GM12872 (cell line): ENCODE results near the gene NFXL1.

ENCODE experiments used
- TF ChIP-seq, protein P1 (sequence below): IDR thresholded peaks from 3 replicates; pipeline ENCODE4 v1.5.1; 2011; ENCODE audit warnings: low read depth, mild to moderate bottlenecking, low read length, moderate library complexity; ENCODE audit not compliant: insufficient read depth

NFXL1 gene

DNA sequence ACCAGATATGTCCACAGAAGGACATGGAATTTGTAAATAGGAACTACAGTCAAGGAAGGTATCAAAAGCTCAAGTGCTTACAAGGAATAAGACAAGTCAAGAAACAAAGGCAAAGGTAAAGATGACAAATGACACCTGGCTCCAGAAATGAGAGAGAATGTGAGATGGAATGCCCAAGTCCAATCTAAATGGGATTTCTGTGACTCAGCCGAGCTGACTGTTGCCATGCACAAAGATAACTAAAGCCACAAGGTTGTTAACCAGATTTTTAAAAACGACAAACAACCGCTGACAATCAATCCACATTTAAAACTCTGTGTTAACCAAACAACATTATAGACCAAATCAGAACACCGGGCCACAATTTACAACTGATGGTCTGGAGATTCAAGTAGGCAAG is 1.1 kb downstream of the NFXL1 start:
- TF ChIP-seq, protein P1, sequence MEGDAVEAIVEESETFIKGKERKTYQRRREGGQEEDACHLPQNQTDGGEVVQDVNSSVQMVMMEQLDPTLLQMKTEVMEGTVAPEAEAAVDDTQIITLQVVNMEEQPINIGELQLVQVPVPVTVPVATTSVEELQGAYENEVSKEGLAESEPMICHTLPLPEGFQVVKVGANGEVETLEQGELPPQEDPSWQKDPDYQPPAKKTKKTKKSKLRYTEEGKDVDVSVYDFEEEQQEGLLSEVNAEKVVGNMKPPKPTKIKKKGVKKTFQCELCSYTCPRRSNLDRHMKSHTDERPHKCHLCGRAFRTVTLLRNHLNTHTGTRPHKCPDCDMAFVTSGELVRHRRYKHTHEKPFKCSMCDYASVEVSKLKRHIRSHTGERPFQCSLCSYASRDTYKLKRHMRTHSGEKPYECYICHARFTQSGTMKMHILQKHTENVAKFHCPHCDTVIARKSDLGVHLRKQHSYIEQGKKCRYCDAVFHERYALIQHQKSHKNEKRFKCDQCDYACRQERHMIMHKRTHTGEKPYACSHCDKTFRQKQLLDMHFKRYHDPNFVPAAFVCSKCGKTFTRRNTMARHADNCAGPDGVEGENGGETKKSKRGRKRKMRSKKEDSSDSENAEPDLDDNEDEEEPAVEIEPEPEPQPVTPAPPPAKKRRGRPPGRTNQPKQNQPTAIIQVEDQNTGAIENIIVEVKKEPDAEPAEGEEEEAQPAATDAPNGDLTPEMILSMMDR, result no peak

DNA sequence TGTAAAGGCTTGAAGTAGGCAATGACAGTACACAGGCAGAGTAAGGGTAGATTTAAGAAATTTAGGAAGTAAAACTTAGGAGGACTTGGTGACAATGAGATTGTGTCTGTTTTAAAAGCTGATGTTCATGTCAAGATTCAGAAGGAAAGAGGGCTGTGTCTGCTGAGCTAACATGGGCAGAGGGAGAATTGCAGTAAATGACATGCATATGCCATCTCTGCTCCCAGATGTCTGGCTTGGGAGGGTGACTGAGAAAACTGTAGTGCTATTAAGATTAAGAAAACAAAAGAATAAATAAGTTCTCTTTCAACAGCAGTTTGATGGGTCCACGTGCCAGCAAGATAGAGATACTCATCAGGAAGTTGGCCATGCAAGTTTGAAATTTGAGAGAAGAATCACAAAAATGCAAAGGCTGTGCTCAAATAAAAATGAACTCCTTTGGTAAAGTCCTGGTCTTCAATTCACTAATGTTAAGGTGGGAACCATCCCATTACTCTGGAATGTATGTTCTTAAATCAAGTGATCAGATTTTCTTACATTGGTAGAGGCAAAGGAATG is 7.2 kb downstream of the NFXL1 start:
- TF ChIP-seq, protein P1, result no peak

DNA sequence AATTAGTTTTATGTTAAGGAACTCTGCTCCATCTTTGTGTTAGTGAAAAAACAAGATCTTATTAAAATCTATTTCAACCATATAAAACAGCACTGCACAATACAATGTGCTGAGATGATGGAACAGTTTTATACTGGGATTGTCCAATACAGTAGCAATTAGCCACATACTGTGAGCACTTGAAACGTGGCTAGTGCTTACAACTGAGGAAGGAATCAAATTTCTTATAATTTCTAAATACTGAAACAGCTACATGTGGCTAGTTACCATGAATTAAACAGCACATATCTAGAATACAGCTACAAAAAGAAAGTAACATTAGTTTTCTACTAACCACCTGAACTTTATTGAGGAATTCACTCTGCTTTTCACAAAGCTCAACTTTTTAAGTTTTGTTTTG is 14.7 kb downstream of the NFXL1 start:
- TF ChIP-seq, protein P1, result no peak

DNA sequence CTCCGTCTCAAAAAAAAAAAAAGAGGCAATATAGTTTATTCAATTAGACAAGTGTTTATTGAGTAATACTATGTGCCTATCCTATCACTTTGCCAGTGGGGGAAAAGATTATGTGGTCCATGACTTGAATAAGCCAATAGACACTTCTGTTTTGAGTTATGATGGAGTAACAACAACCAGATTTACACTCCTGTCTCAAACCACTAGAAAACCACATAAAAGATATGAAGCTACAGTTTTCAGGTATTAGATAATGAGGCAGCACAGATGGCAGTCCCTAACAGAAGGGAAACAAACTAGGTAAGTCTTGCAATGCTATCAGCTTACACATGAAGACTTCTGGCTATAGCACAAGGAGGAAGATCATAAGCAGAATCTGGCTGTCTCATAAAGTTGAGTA is 22.5 kb downstream of the NFXL1 start:
- TF ChIP-seq, protein P1, result no peak

DNA sequence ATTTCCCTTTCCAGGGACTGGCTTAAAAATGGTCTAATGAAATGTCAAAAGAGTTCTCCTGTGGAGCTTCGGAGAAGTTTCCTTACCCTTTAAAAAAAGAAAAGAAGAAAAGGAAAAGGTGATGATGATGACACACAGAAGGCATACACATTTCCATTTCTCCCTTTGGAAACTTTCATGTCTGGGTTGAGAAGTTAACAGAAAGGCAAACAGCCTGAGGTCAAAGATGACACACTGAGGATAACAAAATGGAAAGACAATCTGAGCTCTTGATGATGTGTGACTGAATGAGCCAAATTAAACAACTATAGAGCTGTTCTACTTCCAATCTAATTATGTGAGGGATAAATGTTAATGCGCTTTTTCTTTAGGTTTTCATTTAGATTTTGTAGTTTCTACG is 32.2 kb downstream of the NFXL1 start:
- TF ChIP-seq, protein P1, result no peak

DNA sequence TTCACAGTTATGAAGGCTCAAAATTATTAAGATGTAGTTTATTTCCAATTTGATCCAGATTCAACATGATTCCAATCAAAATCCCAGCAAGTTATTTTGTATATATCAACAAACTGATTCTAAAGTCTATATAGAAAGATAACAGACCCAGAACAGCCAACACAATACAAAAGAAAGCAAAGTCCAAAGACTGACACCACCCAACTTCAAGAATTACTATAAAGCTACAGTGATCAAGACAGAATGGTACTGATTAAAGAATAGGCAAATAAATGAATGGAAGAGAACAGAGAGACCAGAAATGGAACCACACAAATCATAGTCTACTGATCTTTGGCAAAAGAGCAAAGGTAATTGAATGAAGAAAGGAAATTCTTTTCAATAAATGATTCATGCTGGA is 34.9 kb downstream of the NFXL1 start:
- TF ChIP-seq, protein P1, result no peak

DNA sequence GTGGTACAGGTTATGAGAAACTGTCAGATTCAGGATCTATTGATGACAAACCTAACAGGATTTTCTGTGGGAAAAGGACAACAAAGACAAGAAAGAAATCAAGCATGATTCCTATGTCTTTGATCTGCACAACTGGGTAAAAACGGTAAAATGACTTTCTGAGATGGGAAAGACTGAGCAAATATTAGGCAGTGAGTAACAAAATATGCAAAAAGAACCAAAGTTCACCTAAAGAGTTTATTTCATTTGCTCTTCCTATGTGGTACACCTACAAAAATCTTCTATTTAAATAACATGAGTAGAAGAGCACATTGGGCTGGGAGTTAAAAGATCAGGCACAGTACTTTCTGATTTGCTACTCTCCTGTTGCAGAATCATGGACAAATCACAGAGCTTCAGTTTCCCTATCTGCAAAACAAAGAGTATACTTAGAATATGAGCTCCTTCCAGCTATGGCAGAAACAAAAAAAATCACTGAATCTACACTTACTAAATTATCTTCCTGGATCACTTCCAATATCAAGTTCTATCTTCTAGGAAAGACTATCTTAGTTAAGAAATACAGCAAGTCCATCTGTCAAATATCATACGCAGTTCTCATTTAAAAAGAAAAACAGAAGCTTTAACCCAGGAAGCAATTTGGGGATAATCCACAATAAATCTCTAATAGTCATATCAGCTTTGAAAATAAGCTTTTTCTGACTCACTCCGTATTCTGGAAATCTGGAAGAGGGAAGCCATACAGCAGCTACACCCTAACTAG is 37.4 kb downstream of the NFXL1 start:
- TF ChIP-seq, protein P1, result no peak
